NT2/D1 (cell line): ENCODE results near the gene HAX1.

Experiments used
- YY1 ChIP-seq: IDR thresholded peaks from 2 replicates; pipeline ENCODE4 v1.6.1; 2011; ENCODE audit not compliant: insufficient read length, insufficient read depth
- ZNF274 ChIP-seq: IDR thresholded peaks from 2 replicates; pipeline ENCODE4 v1.6.1; 2011; ENCODE audit warnings: mild to moderate bottlenecking, low read depth, low read length

DNA sequence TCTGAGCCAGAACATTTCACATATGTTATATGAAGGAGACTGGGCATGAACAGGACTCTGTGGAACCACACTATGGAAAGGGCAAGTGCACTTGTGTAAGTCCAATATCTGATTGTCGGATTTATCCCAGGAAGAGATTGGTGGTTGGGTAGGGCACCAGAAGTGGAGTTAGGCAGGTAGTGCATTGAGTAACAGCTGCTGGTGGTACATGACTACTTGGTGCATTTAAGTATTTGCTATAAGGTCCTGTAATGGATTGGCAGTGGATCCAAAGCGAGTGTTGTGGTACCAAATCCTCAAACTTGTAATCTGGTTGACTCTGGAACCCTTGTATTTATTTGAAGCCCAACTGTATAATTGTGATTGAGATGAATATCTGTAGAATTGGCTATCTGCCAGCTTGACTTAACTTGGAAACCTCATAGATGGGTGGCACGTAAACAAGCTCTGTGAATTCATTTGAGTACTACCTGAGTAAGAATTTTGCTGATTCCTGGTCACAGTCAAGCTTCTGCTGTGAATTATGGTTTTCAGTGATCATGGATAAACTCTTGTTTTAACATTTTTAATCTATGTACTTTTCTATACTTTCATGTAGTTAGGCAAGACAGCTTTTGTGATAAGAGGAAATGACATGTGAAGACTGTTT is 30.6 kb upstream of the HAX1 start:
- TF ChIP-seq YY1 (no peak), ZNF274 (no peak)
